GM20431 (cell line): Measurements from ENCODE around the gene PQBP1.

Experiments used
- in situ Hi-C: fragments of 300-500 bp; cut with MseI, MboI; formaldehyde crosslinking; loops from one replicate; pipeline ENCODE4 v1.15.0; 2020; ENCODE audit warnings: low sequenced_read_pairs; ENCODE audit not compliant: unreplicated experiment

PQBP1 gene

DNA sequence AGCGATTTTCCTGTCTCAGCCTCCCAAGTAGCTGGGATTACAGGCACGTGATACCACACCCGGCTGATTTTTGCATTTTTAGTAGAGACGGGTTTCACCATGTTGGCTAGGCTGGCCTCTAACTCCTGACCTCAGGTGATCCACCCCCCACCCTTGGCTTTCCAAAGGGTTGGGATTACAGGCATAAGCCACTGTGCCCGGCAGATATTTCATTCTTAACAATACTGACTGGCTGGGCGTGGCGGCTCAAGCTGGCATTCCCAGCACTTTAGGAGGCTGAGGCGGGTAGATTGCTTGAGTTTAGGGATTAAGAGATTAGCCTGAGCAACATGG lies 1.3 kb downstream of the PQBP1 start:
- in situ Hi-C loops, result no loop called here

DNA sequence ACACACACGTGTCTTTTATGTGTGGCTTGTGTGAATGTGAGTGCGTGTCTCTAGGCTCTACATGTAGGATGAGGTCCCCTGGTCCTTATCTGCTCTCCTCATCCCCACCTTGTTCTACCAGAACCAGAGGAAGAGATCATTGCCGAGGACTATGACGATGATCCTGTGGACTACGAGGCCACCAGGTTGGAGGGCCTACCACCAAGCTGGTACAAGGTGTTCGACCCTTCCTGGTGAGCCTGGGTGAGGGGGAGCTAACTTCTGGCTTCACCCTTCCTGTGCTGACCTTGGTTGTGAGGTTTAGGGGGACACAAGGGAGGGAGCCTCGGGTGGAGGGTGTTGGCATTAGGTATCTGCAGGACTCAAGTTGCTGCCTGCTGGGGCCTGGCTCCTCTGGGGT lies 3.3 kb downstream of the PQBP1 start:
- in situ Hi-C loops, result no loop called here

GRCh38 chrX:48902135-48902534 lies 4.4 kb downstream of the PQBP1 start:
- in situ Hi-C loops, result no loop called here

DNA sequence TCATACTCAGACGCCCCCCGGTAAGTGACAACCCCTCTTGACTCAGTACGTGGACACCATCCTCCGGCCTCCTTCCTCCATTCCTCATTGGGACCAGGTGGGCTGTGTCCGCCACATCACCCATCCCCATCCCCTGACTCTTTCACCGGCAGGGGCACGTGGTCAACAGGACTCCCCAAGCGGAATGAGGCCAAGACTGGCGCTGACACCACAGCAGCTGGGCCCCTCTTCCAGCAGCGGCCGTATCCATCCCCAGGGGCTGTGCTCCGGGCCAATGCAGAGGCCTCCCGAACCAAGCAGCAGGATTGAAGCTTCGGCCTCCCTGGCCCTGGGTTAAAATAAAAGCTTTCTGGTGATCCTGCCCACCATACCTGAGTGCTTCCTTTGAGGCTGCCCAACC lies 5.0 kb downstream of the PQBP1 start:
- in situ Hi-C loops, result no loop called here

- in situ Hi-C loops, result no loop called here
Measured at GRCh38 chrX:48903290-48903689, 5.6 kb downstream of the PQBP1 start.

DNA sequence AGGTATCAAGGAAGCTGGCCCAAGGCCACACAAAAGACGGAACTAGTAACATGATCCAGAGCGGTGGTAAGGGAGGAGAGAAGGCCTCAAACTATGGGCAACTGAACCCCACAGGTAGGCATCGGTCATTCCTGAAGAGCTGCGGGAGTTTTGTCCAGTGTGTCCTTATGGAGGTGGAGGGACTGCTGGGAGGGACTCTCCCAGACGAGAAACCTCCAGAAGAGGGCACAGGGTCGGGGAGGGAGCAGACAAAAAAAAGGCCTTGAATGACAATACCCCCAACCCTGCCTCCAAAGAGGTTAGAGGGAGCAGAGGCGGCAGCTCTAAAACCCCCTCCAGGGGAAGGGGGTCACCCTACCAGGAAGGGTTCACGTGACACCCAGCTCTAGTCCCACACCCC lies 6.5 kb downstream of the PQBP1 start:
- in situ Hi-C loops, result no loop called here

- in situ Hi-C loops, result no loop called here
Measured at GRCh38 chrX:48904626-48905025, 6.9 kb downstream of the PQBP1 start.

DNA sequence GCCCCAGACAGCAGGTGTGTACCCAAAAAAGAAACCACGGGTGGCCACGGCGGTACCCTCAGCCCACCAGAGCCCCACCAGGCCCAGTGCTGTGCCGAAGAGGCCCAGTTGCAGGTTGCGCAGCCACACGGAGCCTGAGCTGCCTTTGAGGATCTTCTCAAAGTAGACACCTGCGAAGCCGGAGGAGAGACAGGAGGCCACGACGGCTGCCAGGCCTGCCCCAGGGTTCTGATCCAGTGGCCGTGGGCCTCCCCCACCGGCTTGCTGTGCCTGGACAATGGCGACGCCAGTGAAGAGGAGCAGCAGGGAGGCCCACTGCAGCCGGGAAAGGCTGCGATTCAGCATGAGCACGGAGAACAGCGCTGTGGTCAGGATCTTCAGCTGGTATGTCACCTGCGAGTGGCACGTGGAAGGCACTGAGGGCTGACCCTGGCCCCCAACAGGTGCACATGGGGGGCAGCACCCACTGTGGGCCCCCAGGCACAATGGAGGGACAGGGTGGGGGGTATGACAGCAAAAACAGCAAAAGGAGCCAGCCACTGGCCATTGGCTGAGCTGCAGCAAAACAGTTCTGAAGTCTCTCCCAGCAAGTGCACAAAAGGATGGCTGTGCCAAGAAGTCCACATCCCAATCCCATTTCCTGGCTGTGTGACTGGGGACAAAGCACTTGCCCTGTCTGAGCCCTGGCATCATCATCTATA lies 7.5 kb downstream of the PQBP1 start:
- in situ Hi-C loops, result no loop called here

GRCh38 chrX:48908600-48908999 lies 10.9 kb downstream of the PQBP1 start:
- in situ Hi-C loops, result no loop called here

- in situ Hi-C loops, result no loop called here
Measured at GRCh38 chrX:48909703-48910294, 12.1 kb downstream of the PQBP1 start.

GRCh38 chrX:48910926-48911411 lies 13.2 kb downstream of the PQBP1 start:
- in situ Hi-C loops, result no loop called here

DNA sequence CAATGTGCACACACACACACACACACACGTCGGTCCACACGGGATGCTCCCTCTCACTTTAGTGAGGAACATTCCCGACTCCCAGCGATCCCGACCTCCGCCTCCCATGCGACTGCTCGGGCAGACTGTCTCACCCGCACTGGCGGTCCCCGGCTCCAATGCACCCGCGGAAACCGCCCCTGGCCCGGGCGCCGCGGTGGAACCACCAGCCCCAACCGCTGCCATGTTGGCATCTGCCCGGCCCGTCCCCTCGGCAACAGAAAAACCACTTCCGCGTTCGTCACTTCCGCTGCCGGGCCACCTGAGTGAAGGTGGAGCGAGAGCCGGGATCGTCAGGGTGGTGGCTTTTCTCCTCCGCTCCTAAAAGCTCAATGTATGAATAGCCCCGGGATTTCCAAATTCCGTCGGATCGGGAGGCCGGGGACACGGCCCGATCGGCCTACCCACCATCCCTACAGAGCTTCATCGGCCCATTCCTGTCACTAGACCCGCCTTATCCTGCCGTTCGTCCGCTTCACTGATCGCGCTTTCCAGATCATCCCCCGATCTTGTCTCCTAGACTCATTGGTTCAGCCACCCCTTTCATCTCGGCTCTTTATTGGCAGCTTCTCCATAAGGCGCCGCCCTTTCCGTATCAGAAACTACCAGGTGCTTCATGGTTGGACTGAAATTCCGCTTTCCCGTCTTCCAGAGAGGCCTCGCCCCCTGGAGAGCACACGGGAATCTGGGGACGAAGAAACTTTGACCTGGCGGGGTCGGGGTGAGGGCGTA lies 13.9 kb downstream of the PQBP1 start, which contains the start of gene SLC35A2:
SLC35A2 (minus strand) TSS at position 235 of the 771 bp plus-strand sequence; CDS start at position 225, 10 bp downstream.
- in situ Hi-C loops, result no loop called here

- in situ Hi-C loops, result no loop called here
Measured at GRCh38 chrX:48913605-48914366, 16.1 kb downstream of the PQBP1 start.

- in situ Hi-C loops, result no loop called here
Measured at GRCh38 chrX:48914593-48915493, 17.1 kb downstream of the PQBP1 start.

- in situ Hi-C loops, result no loop called here
Measured at GRCh38 chrX:48917139-48918001, 19.6 kb downstream of the PQBP1 start.

- in situ Hi-C loops, result no loop called here
Measured at GRCh38 chrX:48918301-48918642, 20.5 kb downstream of the PQBP1 start.

- in situ Hi-C loops, result no loop called here
Measured at GRCh38 chrX:48918643-48919340, 21.1 kb downstream of the PQBP1 start, which contains the start of gene PIM2. Gene PIM2, minus strand, starts transcription at chrX:48919024. Its CDS starts 190 bp downstream, at chrX:48918834.

GRCh38 chrX:48919360-48919841 lies 21.7 kb downstream of the PQBP1 start:
- in situ Hi-C loops, result no loop called here
